Ishikawa (cell line): ENCODE measurements around the gene ABHD16A.

Source experiments
- CEBPB ChIP-seq: IDR thresholded peaks from 2 replicates; pipeline ENCODE4 v1.6.1; 2012
- CREB1 ChIP-seq: IDR thresholded peaks from 2 replicates; pipeline ENCODE4 v1.6.1; 2012; ENCODE audit warnings: low read depth
- EGR1 ChIP-seq: IDR thresholded peaks from 2 replicates; pipeline ENCODE4 v1.6.1; 2012
- EP300 ChIP-seq: IDR thresholded peaks from 2 replicates; pipeline ENCODE4 v1.6.1; 2012; ENCODE audit warnings: borderline replicate concordance
- FOXM1 ChIP-seq: IDR thresholded peaks from 2 replicates; pipeline ENCODE4 v1.6.1; 2012; ENCODE audit warnings: low read depth, borderline replicate concordance
- MAX ChIP-seq: IDR thresholded peaks from 2 replicates; pipeline ENCODE4 v1.6.1; 2012
- NFIC ChIP-seq: IDR thresholded peaks from 2 replicates; pipeline ENCODE4 v1.6.1; 2012
- RAD21 ChIP-seq: IDR thresholded peaks from 2 replicates; pipeline ENCODE4 v1.6.1; 2012; ENCODE audit warnings: low read depth
- REST ChIP-seq: IDR thresholded peaks from 2 replicates; pipeline ENCODE4 v1.6.1; 2012; ENCODE audit warnings: low read depth, mild to moderate bottlenecking
- TAF1 ChIP-seq: IDR thresholded peaks from 2 replicates; pipeline ENCODE4 v1.6.1; 2012; ENCODE audit warnings: low read depth, mild to moderate bottlenecking
- TCF12 ChIP-seq: IDR thresholded peaks from 2 replicates; pipeline ENCODE4 v1.6.1; 2012; ENCODE audit warnings: low read depth
- TEAD4 ChIP-seq: IDR thresholded peaks from 2 replicates; pipeline ENCODE4 v1.6.1; 2012
- USF1 ChIP-seq: IDR thresholded peaks from 2 replicates; pipeline ENCODE4 v1.6.1; 2012
- YY1 ChIP-seq: IDR thresholded peaks from 2 replicates; pipeline ENCODE4 v1.6.1; 2012; ENCODE audit warnings: low read depth
- ZBTB7A ChIP-seq: IDR thresholded peaks from 2 replicates; pipeline ENCODE4 v1.6.1; 2012; ENCODE audit warnings: low read depth

The ABHD16A gene

GRCh38 chr6:31723245-31723979 is 20.3 kb upstream of the ABHD16A start, which contains the start of gene MPIG6B:
Gene MPIG6B, plus strand, starts transcription at chr6:31723373. Its CDS starts 11 bp downstream, at chr6:31723384.
- TF ChIP-seq NFIC = no peak
- no peak for TF ChIP-seq TCF12
- no peak for TF ChIP-seq REST

GRCh38 chr6:31722173-31722572 is 19.0 kb upstream of the ABHD16A start:
- no peak for TF ChIP-seq USF1
- no peak for TF ChIP-seq EGR1
- TF ChIP-seq TEAD4 = no peak

- TF ChIP-seq USF1 (no peak), CEBPB (no peak), TEAD4 (no peak), EGR1 (no peak), YY1 (no peak), RAD21 (no peak), REST (no peak), FOXM1 (no peak), NFIC (no peak)
These were observed 18.4 kb upstream of the ABHD16A start, which contains the start of gene LY6G6C for GRCh38 chr6:31721351-31722020. Gene LY6G6C, minus strand, starts transcription at chr6:31721746. Its CDS starts 67 bp downstream, at chr6:31721679.

- no peak for TF ChIP-seq EP300
- TF ChIP-seq EGR1 = no peak
- TF ChIP-seq TEAD4 = no peak
- TF ChIP-seq CEBPB = no peak
- no peak for TF ChIP-seq USF1
- TF ChIP-seq ZBTB7A = no peak
- no peak for TF ChIP-seq TAF1
These were observed 17.2 kb upstream of the ABHD16A start for GRCh38 chr6:31720196-31720770.

- no peak for TF ChIP-seq RAD21
- no peak for TF ChIP-seq NFIC
- no peak for TF ChIP-seq TEAD4
- TF ChIP-seq TAF1 = no peak
- TF ChIP-seq ZBTB7A = no peak
- no peak for TF ChIP-seq EGR1
- TF ChIP-seq CREB1 = no peak
- no peak for TF ChIP-seq YY1
- TF ChIP-seq TCF12 = no peak
- TF ChIP-seq EP300 = no peak
- no peak for TF ChIP-seq FOXM1
- no peak for TF ChIP-seq USF1
- no peak for TF ChIP-seq MAX
These were observed 15.9 kb upstream of the ABHD16A start for GRCh38 chr6:31719001-31719400.

- TF ChIP-seq ZBTB7A (no peak), MAX (peak; percentile 28; the same call in 1 of the 2 replicates), TEAD4 (peak; percentile 70), USF1 (no peak), FOXM1 (no peak), EP300 (peak; percentile 51; the same call in 1 of the 2 replicates), YY1 (peak; percentile 74), RAD21 (no peak), REST (no peak), NFIC (peak; percentile 58; the same call in 1 of the 2 replicates), TAF1 (no peak), CEBPB (no peak), EGR1 (no peak), CREB1 (no peak), TCF12 (peak; percentile 77)
These were observed 15.1 kb upstream of the ABHD16A start for GRCh38 chr6:31718265-31718664.
